H1 (cell line): ENCODE data around the gene ARRB1. TPM values are rescaled to one million over a fixed set of nuclear protein-coding genes. Genes with fewer than 3 reads are reported as not detected.

Source experiments
- CBX8 ChIP-seq: fragments of 300-800, 300-1000 bp; sonication (generic); IDR thresholded peaks from 2 replicates; pipeline ENCODE4 v1.7.1; 2016; ENCODE audit warnings: low read depth, low read length, borderline replicate concordance
- CEBPB ChIP-seq: IDR thresholded peaks from 2 replicates; pipeline ENCODE4 v1.6.1; 2012; ENCODE audit warnings: low read depth, low read length
- GTF2F1 ChIP-seq: IDR thresholded peaks from 2 replicates; pipeline ENCODE4 v1.6.1; 2012; ENCODE audit warnings: low read depth, low read length, improper control_type of control experiment, borderline replicate concordance
- JUND ChIP-seq: IDR thresholded peaks from 2 replicates; pipeline ENCODE4 v1.6.1; 2011; ENCODE audit warnings: mild to moderate bottlenecking, improper control_type of control experiment, low read length
- KDM4A ChIP-seq: IDR thresholded peaks from one replicate; pipeline ENCODE4 v1.7.1; 2012; ENCODE audit warnings: low read depth, mild to moderate bottlenecking, moderate library complexity, low read length, inconsistent platforms; ENCODE audit not compliant: severe bottlenecking
- PHF8 ChIP-seq: fragments of 200-600 bp; sonication (generic); conservative IDR thresholded peaks from 2 replicates; pipeline ENCODE4 v1.7.1; 2012; ENCODE audit warnings: low read depth, mild to moderate bottlenecking, inconsistent platforms, low read length, moderate library complexity
- POLR2A ChIP-seq, 2 experiments: IDR thresholded peaks; 1 replicate in 1 of 2; 2 replicates in 1 of 2; pipeline ENCODE4 v1.6.1; 2011; ENCODE audit warnings: low read depth in 2 of 2, low read length in 2 of 2, mild to moderate bottlenecking in 2 of 2; ENCODE audit errors: control extremely low read depth in 1 of 2
- RBBP5 ChIP-seq: IDR thresholded peaks from 2 replicates; pipeline ENCODE4 v1.7.1; 2012; ENCODE audit warnings: low read depth, mild to moderate bottlenecking, inconsistent platforms, low read length, moderate library complexity, borderline replicate concordance
- ZNF274 ChIP-seq: IDR thresholded peaks from 2 replicates; pipeline ENCODE4 v1.7.0; 2012; ENCODE audit warnings: low read length, borderline replicate concordance; ENCODE audit errors: extremely low read depth
- polyA plus RNA-seq, 7 experiments: library from polyadenylated mRNA; depleted of rRNA in 3 of 7; stranded (reverse) in 5 of 7; unstranded in 2 of 7; fragments of >200 nt in 5 of 7; fragments of 200-250 nt in 2 of 7; gene quantifications; 1 replicate in 5 of 7; 2 replicates in 1 of 7; 4 replicates in 1 of 7; pipeline versions ENCODE4 v1.2.1 to v1.2.3, GENCODE V29; 2011 to 2013; ENCODE audit warnings: missing spikeins in 2 of 7, mixed read lengths in 2 of 7
- total RNA-seq: library from RNA; stranded (reverse); fragmentation: NEBNext Ultra II Directional; extraction: Animal tissue kit (Norgen Biotek cat#: 25700); gene quantifications from 2 replicates; pipeline ENCODE4 v1.2.1, GENCODE V29; 2021

The ARRB1 gene
- total and polyA plus RNA-seq, 2 of the 8 experiments (the other 6 are each of a cell fraction or from before 2014, with no cell fraction given): 9.4 to 31.8 TPM

DNA sequence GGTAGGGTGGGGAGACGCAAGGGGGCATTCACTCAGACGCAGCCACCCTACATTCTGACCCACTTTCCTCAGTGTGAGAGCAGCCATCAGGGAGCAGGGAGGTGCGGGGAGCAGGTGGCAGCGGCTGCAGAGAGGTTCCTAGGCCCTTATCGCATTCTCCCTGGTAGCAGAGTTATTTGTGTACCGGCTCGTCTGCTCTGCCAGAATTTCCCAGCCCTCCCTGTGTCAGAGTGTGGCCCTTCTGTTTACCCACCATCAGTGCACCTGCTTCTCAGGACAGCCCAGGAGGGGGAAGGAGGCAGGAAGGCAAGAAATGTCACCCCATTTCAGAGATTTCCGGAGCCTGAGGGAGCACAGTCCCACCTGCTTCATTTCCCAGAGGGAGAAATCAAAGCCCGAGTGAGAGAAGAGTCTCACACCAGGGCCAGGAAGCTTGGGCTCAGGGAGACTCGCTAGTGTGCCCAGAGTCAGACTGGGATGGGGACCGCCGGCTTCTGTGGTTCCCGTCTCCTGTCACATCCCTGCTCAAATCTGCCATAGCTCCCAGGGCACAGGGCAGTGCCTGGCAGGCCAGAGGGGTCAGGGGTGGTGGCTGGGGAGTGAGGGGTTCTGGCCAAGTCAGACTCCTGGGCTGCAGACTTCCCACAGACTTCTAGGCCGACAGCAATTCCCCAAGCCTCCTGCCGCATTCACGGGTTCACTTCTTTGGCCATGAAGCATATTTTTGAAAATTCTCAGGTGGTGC is 49.7 kb downstream of the ARRB1 start (continued):
- no peak for TF ChIP-seq ZNF274
- TF ChIP-seq CEBPB: no peak
- no peak for TF ChIP-seq JUND
- no peak for TF ChIP-seq CBX8
- TF ChIP-seq KDM4A: no peak
- TF ChIP-seq PHF8: no peak
- no peak for TF ChIP-seq RBBP5
- TF ChIP-seq POLR2A (IDR thresholded peaks at IDR 0.05; ENCODE audit: control extremely low read depth in 1 of 2, low read depth in 2 of 2, low read length in 2 of 2): no peak
- TF ChIP-seq GTF2F1: no peak
